ENCODE data around the gene DEFB131B.
A peak's percentile ranks its signal among the peaks of the same experiment; 100 is the strongest.
"Not testable (repeated sequence)": the region's sequence is repeated elsewhere in the genome, so short reads cannot be mapped to it uniquely, and the experiment has no call there.

DEFB131B gene, protein sequence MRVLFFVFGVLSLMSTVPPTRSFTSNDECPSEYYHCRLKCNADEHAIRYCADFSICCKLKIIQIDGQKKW

GRCh38 chr11:71878059-71878458, at the start of gene DEFB131B:
Gene DEFB131B (plus strand): TSS chr11:71878453. CDS start chr11:71878453, 0 bp downstream.
- not testable (repeated sequence) for H3K4me3 ChIP-seq (ENCODE audit: low read depth, low read length); DNase-seq (ENCODE audit: low read depth)

DNA sequence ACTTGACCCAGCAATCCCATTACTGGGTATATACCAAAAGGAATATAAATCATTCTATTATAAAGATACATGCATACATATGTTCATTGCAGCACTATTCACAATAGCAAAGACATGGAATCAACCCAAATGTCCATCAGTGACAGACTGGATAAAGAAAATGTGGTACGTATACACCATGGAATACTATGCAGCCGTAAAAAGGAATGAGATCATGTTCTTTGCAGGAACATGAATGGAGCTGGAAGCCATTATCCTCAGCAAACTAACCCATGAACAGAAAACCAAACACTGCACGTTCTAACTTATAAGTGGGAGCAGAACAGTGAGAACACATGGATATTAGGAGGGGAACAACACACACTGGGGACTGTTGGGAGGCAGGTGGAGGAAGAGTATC, 49.0 kb upstream of the DEFB131B start:
- not testable (repeated sequence) for DNase-seq (ENCODE audit: low read depth); H3K4me3 ChIP-seq (ENCODE audit: low read depth, low read length)

DNA sequence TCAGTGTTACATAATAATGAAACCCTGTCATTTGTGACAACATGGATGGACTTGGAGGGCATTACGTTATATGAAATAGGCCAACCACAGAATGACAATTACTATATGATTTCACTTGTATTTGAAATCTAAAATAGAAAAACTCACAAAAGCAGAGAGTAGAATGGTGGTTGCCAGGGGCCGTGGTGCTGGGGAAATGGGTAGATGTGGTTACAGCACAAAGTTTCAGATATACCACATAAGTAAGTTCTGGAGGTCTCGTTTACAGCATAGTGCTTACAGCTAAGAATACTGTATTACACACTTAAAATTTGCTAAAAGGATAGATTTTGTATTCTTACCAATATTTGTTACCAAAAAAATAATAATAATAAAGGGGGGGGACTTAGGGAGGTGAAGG, 48.6 kb upstream of the DEFB131B start:
- DNase-seq (ENCODE audit: low read depth); H3K4me3 ChIP-seq (ENCODE audit: low read depth, low read length): not testable (repeated sequence)

DNA sequence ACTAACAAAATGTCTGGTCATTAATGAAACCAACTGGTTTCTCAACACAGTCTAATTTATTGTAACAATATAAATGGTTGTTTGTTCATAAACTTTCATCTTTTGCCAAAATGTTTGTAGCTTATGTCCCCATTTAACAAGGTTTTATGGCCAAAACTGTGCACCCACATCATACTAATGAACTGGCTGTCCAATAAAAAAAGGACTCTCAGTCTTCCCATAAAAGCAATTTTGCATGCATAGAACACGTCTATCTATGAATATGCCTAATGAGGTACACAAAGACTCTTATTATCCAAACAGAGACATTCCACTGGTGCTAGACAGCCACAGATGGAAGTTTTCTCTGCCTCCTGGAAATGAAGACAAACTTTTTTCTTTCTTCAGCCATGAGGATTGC, 45.4 kb upstream of the DEFB131B start, which contains the start of gene DEFB108B:
DEFB108B (plus strand) TSS at position 390 of the 400 bp plus-strand sequence; CDS start at position 390, 0 bp downstream.
- DNase-seq (ENCODE audit: low read depth); H3K4me3 ChIP-seq (ENCODE audit: low read depth, low read length): not testable (repeated sequence)

DNA sequence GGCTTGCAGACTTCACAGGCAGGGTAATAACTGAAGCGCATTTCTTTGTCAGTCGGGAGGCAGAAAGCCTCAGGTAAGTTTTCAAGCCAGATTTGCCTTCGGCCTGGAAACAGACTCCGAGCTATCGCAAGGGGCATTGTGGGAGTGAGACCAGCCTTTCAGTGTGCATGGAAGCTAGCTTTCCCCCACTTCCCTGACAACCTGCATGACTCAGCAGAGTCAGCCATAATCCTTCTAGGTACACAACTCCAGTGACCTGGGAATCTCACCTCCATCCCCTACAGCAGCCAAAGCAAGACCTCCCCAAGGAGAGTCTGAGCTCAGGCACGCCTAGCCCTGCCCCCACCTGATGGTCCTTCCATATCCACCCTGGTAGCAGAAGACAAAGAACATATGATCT, 35.5 kb upstream of the DEFB131B start:
- not testable (repeated sequence) for H3K4me3 ChIP-seq (ENCODE audit: low read depth, low read length)

GRCh38 chr11:71843355-71843754, 34.9 kb upstream of the DEFB131B start:
- not testable (repeated sequence) for DNase-seq (ENCODE audit: low read depth); H3K4me3 ChIP-seq (ENCODE audit: low read depth, low read length)

More for the DNA sequence above, 35.5 kb upstream of the DEFB131B start:
- not testable (repeated sequence) for DNase-seq (ENCODE audit: low read depth)

- H3K4me3 ChIP-seq (ENCODE audit: low read depth, low read length): no peak overlapping the region
- no peak for DNase-seq (ENCODE audit: low read depth)
- TF ChIP-seq, protein P1, sequence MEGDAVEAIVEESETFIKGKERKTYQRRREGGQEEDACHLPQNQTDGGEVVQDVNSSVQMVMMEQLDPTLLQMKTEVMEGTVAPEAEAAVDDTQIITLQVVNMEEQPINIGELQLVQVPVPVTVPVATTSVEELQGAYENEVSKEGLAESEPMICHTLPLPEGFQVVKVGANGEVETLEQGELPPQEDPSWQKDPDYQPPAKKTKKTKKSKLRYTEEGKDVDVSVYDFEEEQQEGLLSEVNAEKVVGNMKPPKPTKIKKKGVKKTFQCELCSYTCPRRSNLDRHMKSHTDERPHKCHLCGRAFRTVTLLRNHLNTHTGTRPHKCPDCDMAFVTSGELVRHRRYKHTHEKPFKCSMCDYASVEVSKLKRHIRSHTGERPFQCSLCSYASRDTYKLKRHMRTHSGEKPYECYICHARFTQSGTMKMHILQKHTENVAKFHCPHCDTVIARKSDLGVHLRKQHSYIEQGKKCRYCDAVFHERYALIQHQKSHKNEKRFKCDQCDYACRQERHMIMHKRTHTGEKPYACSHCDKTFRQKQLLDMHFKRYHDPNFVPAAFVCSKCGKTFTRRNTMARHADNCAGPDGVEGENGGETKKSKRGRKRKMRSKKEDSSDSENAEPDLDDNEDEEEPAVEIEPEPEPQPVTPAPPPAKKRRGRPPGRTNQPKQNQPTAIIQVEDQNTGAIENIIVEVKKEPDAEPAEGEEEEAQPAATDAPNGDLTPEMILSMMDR (conservative IDR thresholded peaks at IDR 0.05; ENCODE audit: low read depth, low read length): no peak
Measured at GRCh38 chr11:71843858-71844257, 34.4 kb upstream of the DEFB131B start.

DNA sequence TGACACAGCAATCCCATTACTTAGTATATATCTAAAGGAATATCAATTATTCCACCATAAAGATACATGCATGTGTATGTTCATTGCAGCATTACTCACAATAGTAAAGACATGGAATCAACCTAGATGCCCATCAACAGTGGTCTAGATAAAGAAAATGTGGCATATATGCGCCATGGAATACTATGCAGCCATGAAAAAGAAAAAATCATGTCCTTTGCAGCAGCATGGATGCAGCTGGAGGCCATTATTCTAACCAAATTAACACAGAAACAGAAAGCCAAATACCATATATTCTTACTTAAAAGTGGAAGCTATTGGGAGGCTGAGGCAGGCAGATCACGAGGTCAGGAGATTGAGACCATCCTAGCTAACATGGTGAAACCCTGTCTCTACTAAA, 24.4 kb upstream of the DEFB131B start:
- H3K4me3 ChIP-seq (ENCODE audit: low read depth, low read length); DNase-seq (ENCODE audit: low read depth): not testable (repeated sequence)

GRCh38 chr11:71855880-71856279, 22.4 kb upstream of the DEFB131B start:
- H3K4me3 ChIP-seq (ENCODE audit: low read depth, low read length); DNase-seq (ENCODE audit: low read depth): not testable (repeated sequence)

- not testable (repeated sequence) for H3K4me3 ChIP-seq (ENCODE audit: low read depth, low read length); DNase-seq (ENCODE audit: low read depth)
Measured at GRCh38 chr11:71860835-71861234, 17.4 kb upstream of the DEFB131B start.

GRCh38 chr11:71863978-71864627, 14.2 kb upstream of the DEFB131B start:
- DNase-seq (ENCODE audit: low read depth): peak; percentile 83
- TF ChIP-seq, protein P1 (conservative IDR thresholded peaks at IDR 0.05; ENCODE audit: low read depth, low read length): peak; percentile 69
- H3K4me3 ChIP-seq (ENCODE audit: low read depth, low read length): not testable (repeated sequence)

GRCh38 chr11:71867209-71867608, 11.0 kb upstream of the DEFB131B start:
- DNase-seq (ENCODE audit: low read depth); H3K4me3 ChIP-seq (ENCODE audit: low read depth, low read length): not testable (repeated sequence)

- DNase-seq (ENCODE audit: low read depth): not testable (repeated sequence)
Measured at GRCh38 chr11:71869931-71870330, 8.3 kb upstream of the DEFB131B start.

GRCh38 chr11:71870661-71871060, 7.6 kb upstream of the DEFB131B start:
- not testable (repeated sequence) for H3K4me3 ChIP-seq (ENCODE audit: low read depth, low read length); DNase-seq (ENCODE audit: low read depth)

More at GRCh38 chr11:71869931-71870330, 8.3 kb upstream of the DEFB131B start:
- H3K4me3 ChIP-seq (ENCODE audit: low read depth, low read length): not testable (repeated sequence)

DNA sequence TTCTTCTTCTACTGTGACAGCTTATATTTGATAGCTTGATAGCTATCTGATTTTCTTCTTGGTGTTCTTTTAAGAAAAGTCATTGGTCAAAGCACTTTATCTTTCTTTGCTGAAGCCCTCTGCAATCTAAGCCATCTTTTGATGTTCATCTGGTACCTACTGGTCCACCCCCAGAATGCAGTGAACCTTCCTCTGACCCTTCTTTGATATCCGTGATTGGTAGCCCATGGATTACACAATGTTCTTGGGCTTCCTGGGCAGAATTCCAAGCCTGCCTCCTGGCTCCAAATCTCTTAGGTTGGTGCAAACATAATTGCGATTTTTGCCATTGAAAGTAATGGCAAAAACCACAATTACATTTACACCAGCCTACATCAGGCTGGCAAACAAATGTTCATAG, 2.0 kb upstream of the DEFB131B start:
- H3K4me3 ChIP-seq (ENCODE audit: low read depth, low read length): not testable (repeated sequence)
- DNase-seq (ENCODE audit: low read depth): peak; percentile 0

DNA sequence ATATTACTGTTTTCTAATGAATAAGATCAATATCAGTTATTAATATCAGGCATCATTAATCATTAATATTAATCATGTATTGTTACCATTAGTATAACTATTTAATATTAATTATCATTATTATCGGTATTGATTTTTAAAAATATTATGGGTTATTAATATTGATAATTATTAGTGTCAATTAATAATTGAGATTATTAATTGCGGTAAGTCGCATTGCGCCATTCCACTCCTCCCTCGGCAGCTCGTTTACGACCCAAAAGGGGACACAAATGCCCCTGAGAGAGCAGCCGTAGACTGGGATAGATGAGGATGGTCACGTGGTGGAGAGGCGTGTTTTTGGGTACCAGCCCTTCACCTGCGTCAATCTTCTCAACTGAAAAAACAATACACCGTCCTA, 7.6 kb downstream of the DEFB131B start:
- DNase-seq (ENCODE audit: low read depth); H3K4me3 ChIP-seq (ENCODE audit: low read depth, low read length): not testable (repeated sequence)

- peak; percentile 1 for DNase-seq (ENCODE audit: low read depth)
- H3K4me3 ChIP-seq (ENCODE audit: low read depth, low read length): not testable (repeated sequence)
Measured at GRCh38 chr11:71888335-71889010, 10.2 kb downstream of the DEFB131B start.
